Measurements from ENCODE around the gene AOX1.

Gene AOX1

GRCh38 chr2:200600549-200601225 lies 14.9 kb downstream of the AOX1 start (continued):
- no peak for TF ChIP-seq ZNF670 (tag by site-specific recombination; IDR thresholded peaks at IDR 0.05; ENCODE audit: low read depth)
- TF ChIP-seq ZSCAN18 (tag by site-specific recombination; IDR thresholded peaks at IDR 0.05), result no peak
- TF ChIP-seq KLF8 (tag by site-specific recombination; IDR thresholded peaks at IDR 0.05), result 0 out of 2 replicates have a peak, but pooled peaks have one; percentile 26
- no peak for TF ChIP-seq SETDB1 (IDR thresholded peaks at IDR 0.05; ENCODE audit: insufficient read length, low read length)
- TF ChIP-seq ZNF596 (tag by site-specific recombination; IDR thresholded peaks at IDR 0.05), result no peak
- TF ChIP-seq PBX3 (CRISPR knock-in tag; IDR thresholded peaks at IDR 0.05), result no peak
- no peak for TF ChIP-seq ZNF610 (tag by site-specific recombination; IDR thresholded peaks at IDR 0.05; ENCODE audit: borderline replicate concordance)
- no peak for TF ChIP-seq ZNF341 (tag by site-specific recombination; IDR thresholded peaks at IDR 0.05; ENCODE audit: low read depth)
- TF ChIP-seq ZNF600 (tag by site-specific recombination; IDR thresholded peaks at IDR 0.05), result 0 out of 2 replicates have a peak, but pooled peaks have one; percentile 20
- 0 out of 2 replicates have a peak, but pooled peaks have one; percentile 25 for TF ChIP-seq ZNF362 (tag by site-specific recombination; IDR thresholded peaks at IDR 0.05)
- TF ChIP-seq ZNF416 (tag by site-specific recombination; IDR thresholded peaks at IDR 0.05), result no peak
- no peak for TF ChIP-seq ZNF239 (tag by site-specific recombination; IDR thresholded peaks at IDR 0.05)
- TF ChIP-seq TRIM28 (IDR thresholded peaks at IDR 0.05; ENCODE audit: borderline replicate concordance, low read length), result no peak
- TF ChIP-seq ATF2 (tag by site-specific recombination; IDR thresholded peaks at IDR 0.05; ENCODE audit: low read depth), result no peak
- TF ChIP-seq ZIC2 (tag by site-specific recombination; IDR thresholded peaks at IDR 0.05), result peak; percentile 6; the same call in 1 of the 2 replicates
- no peak for TF ChIP-seq ZNF555 (tag by site-specific recombination; conservative IDR thresholded peaks at IDR 0.05)
- peak; percentile 41; the same call in 1 of the 2 replicates for TF ChIP-seq KLF16 (tag by site-specific recombination; IDR thresholded peaks at IDR 0.05)
- no peak for TF ChIP-seq ZNF747 (tag by site-specific recombination; IDR thresholded peaks at IDR 0.05)
- TF ChIP-seq OSR2 (tag by site-specific recombination; IDR thresholded peaks at IDR 0.05), result peak; percentile 67; the same call in 1 of the 2 replicates
- TF ChIP-seq ZNF488 (tag by site-specific recombination; IDR thresholded peaks at IDR 0.05), result no peak
- TF ChIP-seq SP2 (tag by site-specific recombination; IDR thresholded peaks at IDR 0.05), result no peak
- no peak for TF ChIP-seq ZNF501 (tag by site-specific recombination; IDR thresholded peaks at IDR 0.05)
- no peak; the same call in 1 of the 2 replicates for TF ChIP-seq ZNF654 (tag by site-specific recombination; IDR thresholded peaks at IDR 0.05; ENCODE audit: low read depth)
- TF ChIP-seq ZNF791 (tag by site-specific recombination; IDR thresholded peaks at IDR 0.05), result no peak
- no peak for TF ChIP-seq ZNF626 (tag by site-specific recombination; IDR thresholded peaks at IDR 0.05)
- no peak for TF ChIP-seq GLI4 (tag by site-specific recombination; IDR thresholded peaks at IDR 0.05)
- no peak for TF ChIP-seq ZNF404 (tag by site-specific recombination; IDR thresholded peaks at IDR 0.05)
- TF ChIP-seq KLF10 (tag by site-specific recombination; IDR thresholded peaks at IDR 0.05), result peak; percentile 62
- peak; percentile 68; the same call in 1 of the 2 replicates for TF ChIP-seq KLF17 (tag by site-specific recombination; IDR thresholded peaks at IDR 0.05)
- no peak for TF ChIP-seq ZNF132 (tag by site-specific recombination; IDR thresholded peaks at IDR 0.05; ENCODE audit: borderline replicate concordance)
- no peak for TF ChIP-seq ZNF274 (IDR thresholded peaks at IDR 0.05; ENCODE audit: low read length)
- no peak for TF ChIP-seq ZNF274 (tag by site-specific recombination; IDR thresholded peaks at IDR 0.05; ENCODE audit: borderline replicate concordance)
- no peak for TF ChIP-seq MYNN (tag by site-specific recombination; IDR thresholded peaks at IDR 0.05; ENCODE audit: borderline replicate concordance)
- no peak for TF ChIP-seq ZNF658 (tag by site-specific recombination; IDR thresholded peaks at IDR 0.05)
- no peak for TF ChIP-seq ZNF624 (tag by site-specific recombination; IDR thresholded peaks at IDR 0.05)
